C4-2B (cell line): ENCODE measurements around the gene ZBTB16.

ENCODE experiments used
- CTCF ChIP-seq: fragments of 450-650 bp; conservative IDR thresholded peaks from 2 replicates; pipeline ENCODE4 v1.5.1; 2017; ENCODE audit warnings: mild to moderate bottlenecking
- ZFX ChIP-seq: fragments of 450-650 bp; IDR thresholded peaks from 2 replicates; pipeline ENCODE4 v1.6.1; 2017

- no peak for TF ChIP-seq CTCF
- TF ChIP-seq ZFX, result no peak
Measured at GRCh38 chr11:114105611-114106010, 46.1 kb downstream of the ZBTB16 start.
